ENCODE measurements around the gene KLK10.

Gene KLK10

DNA sequence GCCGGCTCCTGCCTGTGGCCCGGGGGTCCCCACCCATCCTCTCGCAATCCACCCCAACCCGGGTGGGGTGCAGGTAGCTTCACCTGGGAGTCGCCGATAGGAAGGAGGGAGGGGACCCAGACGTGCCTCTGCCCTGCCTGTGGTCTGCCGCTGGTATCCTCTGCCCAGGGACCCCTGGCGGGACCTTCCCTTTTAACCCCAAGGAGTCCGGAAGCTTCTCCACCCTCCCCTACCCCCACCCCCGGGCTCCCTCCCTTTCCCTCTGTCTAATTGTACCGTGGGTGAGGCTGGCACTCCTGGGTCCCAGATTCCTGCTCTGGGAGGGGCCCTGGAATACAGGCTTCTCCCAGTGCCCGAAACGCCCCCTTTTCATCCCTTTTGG is at the start of gene KLK10:
TSS of gene KLK10 (minus strand) at position 166 of the 382 bp plus-strand sequence. CDS start 579 bp downstream, outside the sequence.
- TF ChIP-seq CTCF (IDR thresholded peaks at IDR 0.05; ENCODE audit: low read length) (no peak), EZH2 (IDR thresholded peaks at IDR 0.05; ENCODE audit: borderline replicate concordance, low read length) (no peak)
- H3K79me2 ChIP-seq (ENCODE audit: insufficient read depth, low read length), result no peaks in the 10 kb centered on the region
- H3K9me3 ChIP-seq (ENCODE audit: low read length), result no peaks in the 10 kb centered on the region
- no peak within 1 kb of the TSS for H3K27ac ChIP-seq (ENCODE audit: low read depth, low read length, poor library complexity, severe bottlenecking)
- no peaks in the 10 kb centered on the region for H4K20me1 ChIP-seq (ENCODE audit: insufficient read depth, low read length)
- H3K4me3 ChIP-seq (ENCODE audit: low read depth, low read length, poor library complexity, severe bottlenecking), result no peak within 1 kb of the TSS
- no peaks in the 10 kb centered on the region for H3K27me3 ChIP-seq (ENCODE audit: insufficient read depth, low read length)
- H3K36me3 ChIP-seq (ENCODE audit: insufficient read depth, low read length), result no peaks in the 10 kb centered on the region
- no peak within 1 kb of the TSS for H2AFZ ChIP-seq (ENCODE audit: low read length)
- no peaks in the 10 kb centered on the region for H3F3A ChIP-seq (ENCODE audit: insufficient read depth, low read length)
- H3K9ac ChIP-seq (ENCODE audit: low read length), result no peak within 1 kb of the TSS
- no peaks in the 10 kb centered on the region for H3K4me1 ChIP-seq (ENCODE audit: insufficient read depth, low read length, severe bottlenecking)
- no peaks in the 10 kb centered on the region for H3K9me2 ChIP-seq (ENCODE audit: low read depth, low read length)
- H3K4me2 ChIP-seq (ENCODE audit: low read length), result no peak within 1 kb of the TSS

GRCh38 chr19:51066393-51067186 is 47.1 kb upstream of the KLK10 start:
- no peaks in the 10 kb centered on the region for H3K9me3 ChIP-seq (ENCODE audit: low read length)
- H3K27ac ChIP-seq (ENCODE audit: low read depth, low read length, poor library complexity, severe bottlenecking), result no peak overlapping the region
- no peak overlapping the region for H3K4me2 ChIP-seq (ENCODE audit: low read length)
- no peak overlapping the region for H3K9ac ChIP-seq (ENCODE audit: low read length)
- H3F3A ChIP-seq (ENCODE audit: insufficient read depth, low read length), result no peaks in the 10 kb centered on the region
- H3K4me1 ChIP-seq (ENCODE audit: insufficient read depth, low read length, severe bottlenecking), result no peaks in the 10 kb centered on the region
- H3K27me3 ChIP-seq (ENCODE audit: insufficient read depth, low read length), result no peaks in the 10 kb centered on the region; the same call in none of the 2 replicates
- no peaks in the 10 kb centered on the region for H4K20me1 ChIP-seq (ENCODE audit: insufficient read depth, low read length)
- H3K79me2 ChIP-seq (ENCODE audit: insufficient read depth, low read length), result no peaks in the 10 kb centered on the region
- no peaks in the 10 kb centered on the region for H3K36me3 ChIP-seq (ENCODE audit: insufficient read depth, low read length)
- no peak overlapping the region for H2AFZ ChIP-seq (ENCODE audit: low read length)
- H3K9me2 ChIP-seq (ENCODE audit: low read depth, low read length), result no peaks in the 10 kb centered on the region
- no peak overlapping the region for H3K4me3 ChIP-seq (ENCODE audit: low read depth, low read length, poor library complexity, severe bottlenecking)
- no peak for TF ChIP-seq CTCF (IDR thresholded peaks at IDR 0.05; ENCODE audit: low read length)
- TF ChIP-seq EZH2 (IDR thresholded peaks at IDR 0.05; ENCODE audit: borderline replicate concordance, low read length), result no peak

GRCh38 chr19:51065221-51065960 is 45.9 kb upstream of the KLK10 start:
- Histone ChIP-seq H4K20me1 (ENCODE audit: insufficient read depth, low read length) (no peaks in the 10 kb centered on the region), H3K27me3 (ENCODE audit: insufficient read depth, low read length) (no peaks in the 10 kb centered on the region; the same call in none of the 2 replicates), H3K27ac (ENCODE audit: low read depth, low read length, poor library complexity, severe bottlenecking) (no peak overlapping the region), H3F3A (ENCODE audit: insufficient read depth, low read length) (no peaks in the 10 kb centered on the region), H3K4me1 (ENCODE audit: insufficient read depth, low read length, severe bottlenecking) (no peaks in the 10 kb centered on the region), H3K4me2 (ENCODE audit: low read length) (no peak overlapping the region), H3K4me3 (ENCODE audit: low read depth, low read length, poor library complexity, severe bottlenecking) (no peak overlapping the region), H2AFZ (ENCODE audit: low read length) (no peak overlapping the region), H3K36me3 (ENCODE audit: insufficient read depth, low read length) (no peaks in the 10 kb centered on the region), H3K9me3 (ENCODE audit: low read length) (no peaks in the 10 kb centered on the region), H3K9ac (ENCODE audit: low read length) (no peak overlapping the region), H3K79me2 (ENCODE audit: insufficient read depth, low read length) (no peaks in the 10 kb centered on the region), H3K9me2 (ENCODE audit: low read depth, low read length) (no peaks in the 10 kb centered on the region)
- no peak for TF ChIP-seq CTCF (IDR thresholded peaks at IDR 0.05; ENCODE audit: low read length)
- no peak for TF ChIP-seq EZH2 (IDR thresholded peaks at IDR 0.05; ENCODE audit: borderline replicate concordance, low read length)
